Transverse colon (tissue), 4 donors: ENCODE results near the gene COL6A1. TPM values are rescaled to one million over a fixed set of nuclear protein-coding genes. Genes with fewer than 3 reads are reported as not detected.

Source experiments
- DNase-seq: peaks from one replicate; pipeline ENCODE4 v3.0.0-alpha.2; 2019
- H3K27ac ChIP-seq, 4 donors: fragments of 200-600 bp; sonication (generic); 2 replicates each; pipeline ENCODE4 v1.5.1; 2016 to 2018; ENCODE audit warnings: inconsistent platforms in 4 of 4
- H3K27me3 ChIP-seq: fragments of 200-600 bp; sonication (generic); 2 replicates; pipeline ENCODE4 v1.5.1; 2017; ENCODE audit warnings: inconsistent platforms
- H3K36me3 ChIP-seq, 4 donors: fragments of 200-600 bp; sonication (generic); 2 replicates each; pipeline ENCODE4 v1.5.1; 2017 to 2019; ENCODE audit warnings: inconsistent platforms in 4 of 4
- H3K4me1 ChIP-seq, 4 donors: fragments of 200-600 bp; sonication (generic); 2 replicates each; pipeline ENCODE4 v1.5.1; 2017 to 2020; ENCODE audit warnings: inconsistent platforms in 4 of 4
- H3K4me3 ChIP-seq, 4 donors: fragments of 200-600 bp; sonication (generic); 1 replicate in 1 of 4; 2 replicates in 3 of 4; pipeline versions ENCODE4 v1.5.1 to v1.6.1; 2017 to 2019; ENCODE audit warnings: inconsistent platforms in 4 of 4
- H3K9me3 ChIP-seq, 2 donors: fragments of 200-600 bp; sonication (generic); 2 replicates each; pipeline ENCODE4 v1.5.1; 2017 to 2019; ENCODE audit warnings: inconsistent platforms in 2 of 2
- CTCF ChIP-seq, 5 experiments: fragments of 200-600 bp in 3 of 5; fragments of 450-650 bp in 2 of 5; sonication (generic) in 3 of 5; IDR thresholded peaks; 1 replicate in 2 of 5; 2 replicates in 3 of 5; pipeline ENCODE4 v1.5.1; 2016 to 2017; ENCODE audit warnings: antibody characterized with exemption in 5 of 5, inconsistent platforms in 3 of 5, mild to moderate bottlenecking in 2 of 5, moderate library complexity in 1 of 5
- EP300 ChIP-seq: sonication (generic); formaldehyde crosslinking; IDR thresholded peaks from one replicate; pipeline ENCODE4 v1.6.1; 2017; ENCODE audit warnings: antibody characterized with exemption, low read depth
- POLR2A ChIP-seq: fragments of 450-650 bp; IDR thresholded peaks from one replicate; pipeline ENCODE4 v1.6.1; 2016; ENCODE audit warnings: antibody characterized with exemption, mild to moderate bottlenecking, moderate library complexity
- POLR2AphosphoS5 ChIP-seq, 3 donors: sonication (generic); formaldehyde crosslinking; IDR thresholded peaks; one replicate each; pipeline ENCODE4 v1.6.1; 2016; ENCODE audit warnings: antibody characterized with exemption in 3 of 3
- WGBS, 2 donors: methylation state at CpG; one replicate each; pipeline ENCODE4 v1.1.5; 2018; ENCODE audit warnings: low coverage in 1 of 2; 5-methylcytosine and 5-hydroxymethylcytosine counted together
- in situ Hi-C, 4 donors: fragments of 200-750 bp; cut with MboI; loops; one replicate each; pipeline versions ENCODE4 v1.15.0 to v1.15.1; 2017; ENCODE audit warnings: low sequenced_read_pairs in 3 of 4, low pct_ligation_motif_present in 1 of 4, low pct_unique_long_range_greater_than_20kb in 1 of 4
- intact Hi-C: fragments of 100-400 bp; cut with DNase I; formaldehyde crosslinking; loops from one replicate; pipeline ENCODE4 v1.15.1; 2023; ENCODE audit warnings: low total_unique reads
- total RNA-seq, 4 donors: library from RNA; depleted of rRNA; stranded (reverse); fragments of >200 nt; gene quantifications; one replicate each; pipeline ENCODE4 v1.1.0, GENCODE V29; 2016

COL6A1 gene
- total RNA-seq, 4 donors from 2014 or later: 166 to 580 (median 346) TPM

DNA sequence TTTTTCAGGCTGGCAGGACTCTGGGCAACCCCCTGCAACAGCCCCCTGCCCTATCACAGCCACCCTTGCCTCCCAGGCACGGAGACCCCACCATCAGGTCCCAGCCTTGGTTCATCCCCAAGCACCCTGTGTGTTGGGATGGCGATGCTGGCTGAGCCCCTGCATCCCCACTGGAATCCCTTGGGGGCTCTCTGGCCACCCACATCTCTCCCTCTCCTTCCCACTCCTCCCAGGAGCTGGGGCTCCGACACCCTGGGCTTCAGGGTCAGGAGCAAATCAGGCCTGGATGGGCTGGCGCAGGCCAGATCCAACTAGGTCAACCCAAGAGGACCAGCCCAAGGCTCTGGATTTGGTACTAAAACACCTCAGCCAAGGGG is 25.9 kb downstream of the COL6A1 start:
- H3K36me3 ChIP-seq: no peaks in the 10 kb centered on the region
- intact Hi-C loops (no loop called here), in situ Hi-C loops (no loop called here)
- no peaks in the 10 kb centered on the region for H3K9me3 ChIP-seq
- H3K4me1 ChIP-seq: no peaks in the 10 kb centered on the region
- no peak overlapping the region for H3K27ac ChIP-seq
- no peak for DNase-seq
- WGBS, 2 donors: 93% methylated on average over 3 of the region's 4 CpGs; no CpG with 5 or more reads in 1 of the 2 donors
- no peak for TF ChIP-seq EP300
- TF ChIP-seq POLR2AphosphoS5 (IDR thresholded peaks at IDR 0.05): no peak
- TF ChIP-seq CTCF (IDR thresholded peaks at IDR 0.05): no peak
- TF ChIP-seq POLR2A: no peak
- no peak overlapping the region for H3K4me3 ChIP-seq
- no peaks in the 10 kb centered on the region for H3K27me3 ChIP-seq

DNA sequence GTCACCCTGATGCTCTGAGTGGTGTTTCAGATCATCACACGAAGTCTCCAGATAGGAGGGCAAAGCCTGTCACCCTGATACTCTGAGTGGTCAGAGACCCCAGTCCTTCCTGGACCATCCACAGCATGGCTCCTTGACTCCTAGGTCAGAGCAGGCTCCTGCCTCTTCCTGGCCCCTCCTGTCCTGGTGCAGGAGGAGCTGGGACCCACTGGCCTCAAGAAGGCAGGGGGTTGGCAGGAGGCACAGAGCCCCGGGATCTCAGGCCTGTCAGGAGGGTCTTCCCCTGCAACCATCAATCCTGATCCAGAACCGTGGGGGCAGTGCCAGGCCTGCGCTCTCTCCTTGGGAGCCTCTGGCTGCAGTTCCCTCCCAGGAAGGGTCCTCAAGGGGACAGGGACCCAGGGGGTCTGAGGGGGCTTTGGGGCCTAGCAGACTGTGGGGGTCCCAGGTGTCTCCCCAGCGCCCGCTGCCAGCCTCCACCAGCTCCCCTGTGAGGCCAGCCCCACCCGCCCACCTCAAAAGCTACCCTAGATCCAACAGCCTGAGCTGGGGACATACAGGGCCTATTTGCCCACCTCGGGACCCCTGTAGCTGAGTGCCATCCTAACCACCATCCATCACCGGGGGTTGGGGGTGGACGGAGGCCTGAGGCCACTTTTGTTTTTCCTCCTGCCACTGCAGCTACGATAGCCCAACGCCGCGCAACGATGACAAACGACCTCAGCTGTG is 27.5 kb downstream of the COL6A1 start:
- intact Hi-C loops: no loop called here
- WGBS, 2 donors: 82% methylated on average over 16 of the region's 16 CpGs; no CpG with 5 or more reads in 1 of the 2 donors
- H3K27me3 ChIP-seq: no peaks in the 10 kb centered on the region
- in situ Hi-C loops: no loop called here
- DNase-seq: no peak
- no peak overlapping the region for H3K27ac ChIP-seq
- TF ChIP-seq POLR2AphosphoS5 (IDR thresholded peaks at IDR 0.05) (no peak), CTCF (IDR thresholded peaks at IDR 0.05) (no peak), EP300 (no peak), POLR2A (no peak)
- no peak overlapping the region for H3K4me3 ChIP-seq
- no peaks in the 10 kb centered on the region for H3K4me1 ChIP-seq
- no peaks in the 10 kb centered on the region for H3K9me3 ChIP-seq
- no peaks in the 10 kb centered on the region for H3K36me3 ChIP-seq

GRCh38 chr21:46009951-46010705 is 28.6 kb downstream of the COL6A1 start:
- Histone ChIP-seq H3K36me3 (no peaks in the 10 kb centered on the region), H3K9me3 (no peaks in the 10 kb centered on the region), H3K4me3 (no peak overlapping the region), H3K27me3 (no peaks in the 10 kb centered on the region), H3K4me1 (no peaks in the 10 kb centered on the region), H3K27ac (no peak overlapping the region)
- in situ Hi-C loops (no loop called here), intact Hi-C loops (no loop called here)
- no peak for DNase-seq
- TF ChIP-seq POLR2AphosphoS5 (IDR thresholded peaks at IDR 0.05) (no peak), CTCF (IDR thresholded peaks at IDR 0.05) (no peak), EP300 (no peak), POLR2A (no peak)
- 87% methylated on average over 32 of the region's 34 CpGs; no CpG with 5 or more reads in 1 of the 2 donors for WGBS, 2 donors

GRCh38 chr21:46011267-46011967 is 29.8 kb downstream of the COL6A1 start:
- no peak overlapping the region for H3K27ac ChIP-seq
- WGBS, 2 donors: 70 to 78% methylated on average over 2 to 16 of the region's 22 CpGs
- H3K4me1 ChIP-seq: no peaks in the 10 kb centered on the region
- in situ Hi-C loops: no loop called here
- H3K9me3 ChIP-seq: no peaks in the 10 kb centered on the region
- no peak overlapping the region for H3K4me3 ChIP-seq
- no peaks in the 10 kb centered on the region for H3K27me3 ChIP-seq
- no peak for DNase-seq
- H3K36me3 ChIP-seq: no peaks in the 10 kb centered on the region
- TF ChIP-seq POLR2A: no peak
- no peak for TF ChIP-seq EP300
- intact Hi-C loops: no loop called here
